ENCODE data around the gene KRT86.
A peak's percentile ranks its signal among the peaks of the same experiment; 100 is the strongest.
"Not testable (repeated sequence)": the region's sequence is repeated elsewhere in the genome, so short reads cannot be mapped to it uniquely, and the experiment has no call there.

Gene KRT86

GRCh38 chr12:52270541-52271070, 3.8 kb upstream of the KRT86 start:
- DNase-seq, result no peak

- no peak for DNase-seq
Measured at GRCh38 chr12:52271158-52271557, 3.3 kb upstream of the KRT86 start.

- DNase-seq, result no peak
Measured at GRCh38 chr12:52275686-52276085, 1.2 kb downstream of the KRT86 start.

- no peak for DNase-seq
Measured at GRCh38 chr12:52277486-52278245, 3.2 kb downstream of the KRT86 start.

GRCh38 chr12:52278575-52279421, 4.4 kb downstream of the KRT86 start:
- peak; percentile 60 for DNase-seq

GRCh38 chr12:52279422-52280318, 5.2 kb downstream of the KRT86 start:
- no peak for DNase-seq

GRCh38 chr12:52280319-52280795, 5.9 kb downstream of the KRT86 start:
- DNase-seq, result no peak

GRCh38 chr12:52280796-52281560, 6.5 kb downstream of the KRT86 start:
- no peak for DNase-seq

- no peak for DNase-seq
Measured at GRCh38 chr12:52284562-52285171, 10.2 kb downstream of the KRT86 start.

- no peak for DNase-seq
Measured at GRCh38 chr12:52285172-52285745, 10.8 kb downstream of the KRT86 start.

GRCh38 chr12:52285851-52286530, 11.5 kb downstream of the KRT86 start:
- DNase-seq, result no peak

GRCh38 chr12:52286857-52287785, 12.7 kb downstream of the KRT86 start:
- DNase-seq, result not testable (repeated sequence)

- DNase-seq, result not testable (repeated sequence)
Measured at GRCh38 chr12:52287816-52288805, 13.7 kb downstream of the KRT86 start.

- DNase-seq, result not testable (repeated sequence)
Measured at GRCh38 chr12:52290483-52291134, 16.2 kb downstream of the KRT86 start.

- no peak for DNase-seq
Measured at GRCh38 chr12:52291267-52291935, 17.0 kb downstream of the KRT86 start, which contains the start of gene KRT81. Gene KRT81, minus strand, starts transcription at chr12:52291534. Its CDS starts 69 bp downstream, at chr12:52291465.

GRCh38 chr12:52293926-52294325, 19.5 kb downstream of the KRT86 start:
- DNase-seq, result no peak

- DNase-seq, result no peak
Measured at GRCh38 chr12:52294803-52295202, 20.4 kb downstream of the KRT86 start.
